Measurements from ENCODE around the gene KCTD16. TPM values are rescaled to one million over a fixed set of nuclear protein-coding genes. Genes with fewer than 3 reads are reported as not detected.

Gene KCTD16
- polyA plus RNA-seq, 1 donor (not counting 4 experiments of a cell fraction or from before 2014, with no cell fraction given): 0.04 TPM

GRCh38 chr5:144232285-144232684, 61.6 kb downstream of the KCTD16 start:
- FAIRE-seq: no peak
- H2AFZ ChIP-seq (ENCODE audit: control insufficient read depth, low read length): no peak overlapping the region
- dilution Hi-C loops (cut with MboI; ENCODE audit: extremely low pct_ligation_motif_present, low sequenced_read_pairs): no loop called here

GRCh38 chr5:144236499-144236898, 65.8 kb downstream of the KCTD16 start:
- dilution Hi-C loops (cut with MboI; ENCODE audit: extremely low pct_ligation_motif_present, low sequenced_read_pairs): no loop called here
- Histone ChIP-seq H3K36me3 (ENCODE audit: control insufficient read depth in 2 of 2, extremely low read depth in 1 of 2, insufficient read depth in 2 of 2, low read length in 2 of 2) (no peaks in the 10 kb centered on the region), H3K79me2 (ENCODE audit: control insufficient read depth, insufficient read depth, low read length) (no peaks in the 10 kb centered on the region), H2AFZ (ENCODE audit: control insufficient read depth, low read length) (no peak overlapping the region), H3K4me2 (ENCODE audit: control insufficient read depth, extremely low read depth, insufficient read depth, low read depth, low read length) (no peak overlapping the region), H3K4me1 (ENCODE audit: control insufficient read depth, extremely low read depth, insufficient read depth, low read length) (no peaks in the 10 kb centered on the region), H3K4me3 (ENCODE audit: control insufficient read depth in 2 of 3, extremely low read depth in 1 of 3, insufficient read depth in 2 of 3, low read depth in 1 of 3, low read length in 3 of 3) (no peak overlapping the region), H3K9me1 (ENCODE audit: control insufficient read depth, extremely low read depth, insufficient read depth, low read length) (no peaks in the 10 kb centered on the region), H3K9ac (ENCODE audit: control insufficient read depth, extremely low read depth, insufficient read depth, low read length) (no peak overlapping the region), H3K9me3 (ENCODE audit: control insufficient read depth, low read depth, low read length) (no peaks in the 10 kb centered on the region), H3K27me3 (ENCODE audit: control insufficient read depth, extremely low read depth, insufficient read depth, low read length) (no peaks in the 10 kb centered on the region), H3K27ac (ENCODE audit: control insufficient read depth, insufficient read depth, low read length) (no peak overlapping the region), H4K20me1 (ENCODE audit: control insufficient read depth, extremely low read depth, insufficient read depth, low read length) (no peaks in the 10 kb centered on the region)
- no peak for TF ChIP-seq CTCF (optimal IDR thresholded peaks at IDR 0.05 in 1 of 3, IDR thresholded peaks at IDR 0.05 in 1 of 3, conservative IDR thresholded peaks at IDR 0.05 in 1 of 3; ENCODE audit: extremely low read depth in 1 of 3, insufficient read depth in 2 of 3, low read length in 3 of 3)
- no peak for TF ChIP-seq EZH2 (IDR thresholded peaks at IDR 0.05; ENCODE audit: low read length)
- no peak for DNase-seq (ENCODE audit: low read depth, low spot score)
- FAIRE-seq: no peak

More at GRCh38 chr5:144232285-144232684, 61.6 kb downstream of the KCTD16 start:
- no peak for TF ChIP-seq CTCF (optimal IDR thresholded peaks at IDR 0.05 in 1 of 3, IDR thresholded peaks at IDR 0.05 in 1 of 3, conservative IDR thresholded peaks at IDR 0.05 in 1 of 3; ENCODE audit: extremely low read depth in 1 of 3, insufficient read depth in 2 of 3, low read length in 3 of 3)
- H3K27ac ChIP-seq (ENCODE audit: control insufficient read depth, insufficient read depth, low read length): no peak overlapping the region
- DNase-seq (ENCODE audit: low read depth, low spot score): no peak
- no peaks in the 10 kb centered on the region for H4K20me1 ChIP-seq (ENCODE audit: control insufficient read depth, extremely low read depth, insufficient read depth, low read length)
- H3K9me3 ChIP-seq (ENCODE audit: control insufficient read depth, low read depth, low read length): no peaks in the 10 kb centered on the region
- H3K36me3 ChIP-seq (ENCODE audit: control insufficient read depth in 2 of 2, extremely low read depth in 1 of 2, insufficient read depth in 2 of 2, low read length in 2 of 2): no peaks in the 10 kb centered on the region
- no peak overlapping the region for H3K4me2 ChIP-seq (ENCODE audit: control insufficient read depth, extremely low read depth, insufficient read depth, low read depth, low read length)
- H3K9ac ChIP-seq (ENCODE audit: control insufficient read depth, extremely low read depth, insufficient read depth, low read length): no peak overlapping the region
- H3K4me3 ChIP-seq (ENCODE audit: control insufficient read depth in 2 of 3, extremely low read depth in 1 of 3, insufficient read depth in 2 of 3, low read depth in 1 of 3, low read length in 3 of 3): no peak overlapping the region
- no peaks in the 10 kb centered on the region for H3K27me3 ChIP-seq (ENCODE audit: control insufficient read depth, extremely low read depth, insufficient read depth, low read length)
- no peaks in the 10 kb centered on the region for H3K79me2 ChIP-seq (ENCODE audit: control insufficient read depth, insufficient read depth, low read length)
- H3K4me1 ChIP-seq (ENCODE audit: control insufficient read depth, extremely low read depth, insufficient read depth, low read length): no peaks in the 10 kb centered on the region
- no peaks in the 10 kb centered on the region for H3K9me1 ChIP-seq (ENCODE audit: control insufficient read depth, extremely low read depth, insufficient read depth, low read length)
